Calu3 (cell line): ENCODE results near the gene PCDHA7. TPM values are rescaled to one million over a fixed set of nuclear protein-coding genes. Genes with fewer than 3 reads are reported as not detected.

Experiments used
- total RNA-seq: library from RNA; stranded (reverse); gene quantifications from 2 replicates; pipeline ENCODE4 v1.2.3, GENCODE V29; 2022

Gene PCDHA7
- total RNA-seq, 1 experiment from 2014 or later = 1.2 TPM

Other genes starting within 250 kb of the PCDHA7 start
- 0.73 and 1.1 TPM in 2 replicates for gene CD14, start 201.1 kb upstream of the PCDHA7 start, total RNA-seq
- gene TMCO6, start 194.8 kb upstream of the PCDHA7 start, total RNA-seq = 28.5 and 30.9 TPM in 2 replicates
- 71.3 and 71.4 TPM in 2 replicates for gene NDUFA2, start 186.6 kb upstream of the PCDHA7 start, total RNA-seq
- gene IK, start 186.4 kb upstream of the PCDHA7 start, total RNA-seq = 115 and 130 TPM in 2 replicates
- 54.2 and 59.8 TPM in 2 replicates for gene WDR55, start 169.4 kb upstream of the PCDHA7 start, total RNA-seq
- 2.8 and 2.9 TPM in 2 replicates for gene DND1, start 160.7 kb upstream of the PCDHA7 start, total RNA-seq
- 75.8 and 79.9 TPM in 2 replicates for gene HARS1, start 142.9 kb upstream of the PCDHA7 start, total RNA-seq
- gene HARS2, start 142.8 kb upstream of the PCDHA7 start, total RNA-seq = 45.1 TPM in 2 replicates
- gene ZMAT2, start 133.8 kb upstream of the PCDHA7 start, total RNA-seq = 75.9 and 83.3 TPM in 2 replicates
- gene PCDHA1, start 48.1 kb upstream of the PCDHA7 start, total RNA-seq = 0.73 and 0.83 TPM in 2 replicates
- gene PCDHA2, start 39.4 kb upstream of the PCDHA7 start, total RNA-seq = 0.12 and 0.19 TPM in 2 replicates
- gene PCDHA3, start 33.2 kb upstream of the PCDHA7 start, total RNA-seq = 0.10 and 0.31 TPM in 2 replicates
- gene PCDHA4, start 27.2 kb upstream of the PCDHA7 start, total RNA-seq = 4.8 and 5.8 TPM in 2 replicates
- 0.81 and 1.5 TPM in 2 replicates for gene PCDHA5, start 12.7 kb upstream of the PCDHA7 start, total RNA-seq
- gene PCDHA6, start 6.3 kb upstream of the PCDHA7 start, total RNA-seq = 0.66 and 1.2 TPM in 2 replicates
- 1.1 and 1.3 TPM in 2 replicates for gene PCDHA8, start 6.9 kb downstream of the PCDHA7 start, total RNA-seq
- 0.59 and 0.66 TPM in 2 replicates for gene PCDHA9, start 14.1 kb downstream of the PCDHA7 start, total RNA-seq
- 0.78 and 0.91 TPM in 2 replicates for gene PCDHA10, start 21.6 kb downstream of the PCDHA7 start, total RNA-seq
- gene PCDHA11, start 34.7 kb downstream of the PCDHA7 start, total RNA-seq = 0.64 and 1.3 TPM in 2 replicates
- 0.64 and 0.78 TPM in 2 replicates for gene PCDHA12, start 41.0 kb downstream of the PCDHA7 start, total RNA-seq
- 2.0 and 2.3 TPM in 2 replicates for gene PCDHA13, start 47.9 kb downstream of the PCDHA7 start, total RNA-seq
- 2.8 and 3.7 TPM in 2 replicates for gene PCDHAC1, start 92.0 kb downstream of the PCDHA7 start, total RNA-seq
- 12.6 and 17.1 TPM in 2 replicates for gene PCDHAC2, start 132.2 kb downstream of the PCDHA7 start, total RNA-seq
- gene PCDHB1, start 217.1 kb downstream of the PCDHA7 start, total RNA-seq = not detected in 2 replicates